ENCODE results near the gene LENG1. TPM values are rescaled to one million over a fixed set of nuclear protein-coding genes. Genes with fewer than 3 reads are reported as not detected.
A peak's percentile ranks its signal among the peaks of the same experiment; 100 is the strongest.

LENG1 gene
- total RNA-seq, 1 donor from 2014 or later, result 7.3 TPM

GRCh38 chr19:54164369-54165068 lies 5.0 kb upstream of the LENG1 start:
- DNase-seq, result no peak
- H3K9me3 ChIP-seq (replicated peaks), result no peaks in the 10 kb centered on the region
- H3K4me1 ChIP-seq, result peaks cover 35% of the 10 kb centered on the region
- H3K27ac ChIP-seq (replicated peaks), result no peak overlapping the region
- intact Hi-C loops (cut with micrococcal nuclease), result no loop called here
- no peak overlapping the region for H3K4me3 ChIP-seq
- H3K36me3 ChIP-seq, result no peaks in the 10 kb centered on the region
- H3K27me3 ChIP-seq (ENCODE audit: low read depth), result peaks cover 44% of the 10 kb centered on the region
- TF ChIP-seq CTCF (IDR thresholded peaks at IDR 0.05; ENCODE audit: borderline replicate concordance), result no peak

DNA sequence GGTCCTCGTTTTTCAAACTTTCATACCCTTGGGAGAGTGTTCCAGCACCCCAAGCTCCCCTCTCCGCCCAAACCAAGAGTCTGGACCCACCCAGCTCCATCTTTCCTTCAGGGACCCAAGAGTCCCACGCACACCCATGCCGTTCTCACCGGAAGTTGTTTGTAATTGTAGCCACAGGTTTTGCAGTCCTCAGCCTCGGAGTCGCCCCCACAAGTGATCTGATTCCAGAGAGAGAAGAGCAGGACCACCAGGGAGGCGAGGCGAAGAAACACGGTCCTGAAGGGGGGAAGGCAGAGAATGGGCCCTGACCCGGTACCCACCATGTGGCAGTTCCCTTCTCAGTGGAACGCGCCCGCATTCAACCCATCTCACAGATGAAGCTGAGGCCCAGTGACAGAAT lies 3.4 kb upstream of the LENG1 start:
- peak overlapping the region; percentile 61 for H3K4me3 ChIP-seq
- intact Hi-C loops (cut with micrococcal nuclease), result no loop called here
- no peak for DNase-seq
- peaks cover 39% of the 10 kb centered on the region for H3K27me3 ChIP-seq (ENCODE audit: low read depth)
- H3K27ac ChIP-seq (replicated peaks), result no peak overlapping the region
- H3K36me3 ChIP-seq, result peaks cover 4% of the 10 kb centered on the region
- TF ChIP-seq CTCF (IDR thresholded peaks at IDR 0.05; ENCODE audit: borderline replicate concordance), result no peak
- H3K4me1 ChIP-seq, result peaks cover 42% of the 10 kb centered on the region
- no peaks in the 10 kb centered on the region for H3K9me3 ChIP-seq (replicated peaks)

- DNase-seq, result peak; percentile 84
- peaks cover 33% of the 10 kb centered on the region for H3K27me3 ChIP-seq (ENCODE audit: low read depth)
- no peaks in the 10 kb centered on the region for H3K9me3 ChIP-seq (replicated peaks)
- no peak overlapping the region for H3K27ac ChIP-seq (replicated peaks)
- no peak for TF ChIP-seq CTCF (IDR thresholded peaks at IDR 0.05; ENCODE audit: borderline replicate concordance)
- H3K4me3 ChIP-seq, result peak overlapping the region; percentile 61
- intact Hi-C loops (cut with micrococcal nuclease), result no loop called here
- peaks cover 42% of the 10 kb centered on the region for H3K4me1 ChIP-seq
- H3K36me3 ChIP-seq, result peaks cover 9% of the 10 kb centered on the region
Observed at GRCh38 chr19:54162241-54162805, 2.8 kb upstream of the LENG1 start.

GRCh38 chr19:54160854-54161253 lies 1.3 kb upstream of the LENG1 start:
- TF ChIP-seq CTCF (IDR thresholded peaks at IDR 0.05; ENCODE audit: borderline replicate concordance), result no peak
- intact Hi-C loops (cut with micrococcal nuclease), result no loop called here
- no peak for DNase-seq
- Histone ChIP-seq H3K9me3 (replicated peaks) (no peaks in the 10 kb centered on the region), H3K4me1 (peaks cover 42% of the 10 kb centered on the region), H3K36me3 (peaks cover 24% of the 10 kb centered on the region), H3K27ac (replicated peaks) (peak overlapping the region; percentile 91), H3K27me3 (ENCODE audit: low read depth) (peaks cover 18% of the 10 kb centered on the region), H3K4me3 (peak overlapping the region; percentile 79)

DNA sequence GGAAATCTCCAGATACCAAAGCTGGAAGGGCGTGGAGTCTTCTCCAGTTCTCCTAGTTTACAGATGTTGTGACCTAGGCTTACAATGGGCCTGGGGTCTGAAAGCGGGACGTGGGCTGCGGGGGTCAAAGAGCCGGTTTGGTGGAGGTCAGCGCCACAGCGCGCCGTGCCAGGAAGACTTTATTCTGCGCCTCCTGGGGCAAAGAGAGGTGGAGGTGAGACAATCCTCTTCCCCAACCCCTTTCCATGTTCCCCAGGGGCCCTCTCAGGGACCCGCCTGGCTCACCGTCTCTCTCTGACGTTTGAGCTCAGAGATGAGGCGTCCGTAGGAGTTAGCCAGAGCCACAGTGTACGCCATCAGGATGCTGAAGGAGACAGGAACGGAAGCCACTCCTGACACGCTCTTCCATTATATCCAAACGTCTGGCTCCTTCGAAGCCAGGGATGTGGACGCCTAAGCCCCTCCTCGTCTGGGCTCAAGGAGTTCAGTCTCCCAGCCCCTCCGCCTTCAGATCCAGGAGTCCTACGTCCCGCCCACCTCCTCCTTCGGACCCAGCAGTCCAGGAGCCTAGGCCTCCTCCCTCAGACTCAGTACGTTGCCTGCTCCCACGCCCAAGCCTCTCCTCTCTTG lies 776 bp upstream of the LENG1 start:
- Histone ChIP-seq H3K9me3 (replicated peaks) (no peaks in the 10 kb centered on the region), H3K36me3 (peaks cover 29% of the 10 kb centered on the region), H3K4me1 (peaks cover 42% of the 10 kb centered on the region), H3K27me3 (ENCODE audit: low read depth) (peaks cover 13% of the 10 kb centered on the region), H3K27ac (replicated peaks) (peak overlapping the region; percentile 91), H3K4me3 (peak overlapping the region; percentile 79)
- TF ChIP-seq CTCF (IDR thresholded peaks at IDR 0.05; ENCODE audit: borderline replicate concordance), result no peak
- intact Hi-C loops (cut with micrococcal nuclease), result no loop called here
- DNase-seq, result no peak

All from left ventricle myocardium inferior (tissue), 1 donor.